Epithelial cell of proximal tubule (primary cell): Measurements from ENCODE around the gene DPYSL3. TPM values are rescaled to one million over a fixed set of nuclear protein-coding genes. Genes with fewer than 3 reads are reported as not detected.

Source experiments
- DNase-seq: peaks from one replicate; pipeline ENCODE4 v3.0.0-alpha.2; 2011; ENCODE audit warnings: low read depth
- H3K4me3 ChIP-seq: 2 replicates; pipeline ENCODE4 v1.5.1; 2011; ENCODE audit warnings: low read depth, mild to moderate bottlenecking, low read length
- CTCF ChIP-seq: conservative IDR thresholded peaks from 2 replicates; pipeline ENCODE4 v1.5.1; 2012; ENCODE audit warnings: low read depth, mild to moderate bottlenecking, low read length
- total RNA-seq: library from RNA; depleted of rRNA; stranded (reverse); fragments of >200 nt; gene quantifications from 2 replicates; pipeline ENCODE4 v1.2.3, GENCODE V29; 2015

DPYSL3 gene
- total RNA-seq, 1 donor from 2014 or later, result 38.3 TPM

GRCh38 chr5:147452165-147452811, 57.6 kb downstream of the DPYSL3 start:
- TF ChIP-seq CTCF, result no peak
- peak overlapping the region; percentile 75 for H3K4me3 ChIP-seq
- DNase-seq, result no peak

- DNase-seq, result no peak
- TF ChIP-seq CTCF, result no peak
- no peak overlapping the region for H3K4me3 ChIP-seq
Observed at GRCh38 chr5:147451193-147451592, 58.7 kb downstream of the DPYSL3 start.

- DNase-seq, result no peak
- H3K4me3 ChIP-seq, result no peak overlapping the region
- no peak for TF ChIP-seq CTCF
Observed at GRCh38 chr5:147450606-147451005, 59.3 kb downstream of the DPYSL3 start.

DNA sequence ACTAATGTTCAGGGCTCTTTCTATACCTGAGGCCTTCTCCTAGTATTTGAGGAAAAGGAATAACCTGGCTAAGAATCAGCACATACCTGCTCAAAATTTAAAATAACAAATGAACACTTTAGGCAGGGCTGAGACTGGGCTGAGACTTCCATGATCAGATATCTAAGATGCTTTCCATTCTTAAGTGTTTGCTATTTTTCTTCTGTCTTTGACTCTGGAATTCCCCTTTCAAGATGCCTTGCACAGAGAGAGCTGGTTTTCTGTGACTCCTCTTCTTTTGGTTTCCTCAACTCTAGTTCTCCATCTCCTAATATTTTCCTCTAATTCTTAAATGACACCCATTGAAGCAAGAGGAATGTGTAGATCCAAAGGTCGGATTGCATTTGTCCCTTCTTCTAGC, 61.1 kb downstream of the DPYSL3 start:
- no peak overlapping the region for H3K4me3 ChIP-seq
- TF ChIP-seq CTCF, result no peak
- DNase-seq, result no peak

- no peak for DNase-seq
- no peak for TF ChIP-seq CTCF
Observed at GRCh38 chr5:147446523-147446922, 63.3 kb downstream of the DPYSL3 start.

DNA sequence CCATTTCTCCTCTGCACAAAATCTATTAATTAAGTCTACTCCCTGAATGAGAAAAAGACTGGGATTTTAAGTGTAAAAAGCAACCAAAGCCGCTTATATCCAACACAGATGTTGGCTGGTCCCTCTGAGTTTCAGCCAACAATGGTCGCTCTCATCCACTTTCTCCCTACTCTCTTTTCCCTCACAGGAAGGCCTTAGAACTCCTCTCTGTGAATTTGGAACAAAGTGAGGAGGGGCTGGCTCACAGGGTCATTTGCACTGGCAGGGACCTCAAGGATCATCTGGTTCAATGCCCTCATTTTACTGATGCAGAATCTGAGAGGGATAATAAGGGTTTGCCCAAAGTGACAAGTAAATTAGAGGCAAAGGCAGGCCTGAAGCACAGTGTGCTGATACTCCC, 64.0 kb downstream of the DPYSL3 start:
- DNase-seq, result no peak
- no peak overlapping the region for H3K4me3 ChIP-seq
- TF ChIP-seq CTCF, result no peak

More at GRCh38 chr5:147446523-147446922, 63.3 kb downstream of the DPYSL3 start:
- H3K4me3 ChIP-seq, result no peak overlapping the region

GRCh38 chr5:147445090-147445489, 64.8 kb downstream of the DPYSL3 start:
- H3K4me3 ChIP-seq, result no peak overlapping the region
- no peak for DNase-seq
- no peak for TF ChIP-seq CTCF
